SK-N-MC (cell line): ENCODE results near the gene BAHCC1.

ENCODE experiments used
- DNase-seq: peaks from one replicate; pipeline ENCODE4 v3.0.0-alpha.2; 2011; ENCODE audit warnings: low read depth, low spot score
- H3K27ac ChIP-seq: fragments of 200-600 bp; sonication (generic); 2 replicates; pipeline ENCODE4 v1.5.1; 2016; ENCODE audit warnings: mixed run types
- H3K36me3 ChIP-seq: fragments of 200-600 bp; sonication (generic); 2 replicates; pipeline ENCODE4 v1.6.1; 2017; ENCODE audit warnings: antibody characterized with exemption, low read length, mixed read lengths; ENCODE audit not compliant: insufficient read depth
- H3K4me3 ChIP-seq: fragments of 200-600 bp; sonication (generic); 2 replicates; pipeline ENCODE4 v1.5.1; 2016
- H3K9ac ChIP-seq: fragments of 200-600 bp; sonication (generic); 2 replicates; pipeline ENCODE4 v1.8.0; 2017; ENCODE audit warnings: mixed run types, mixed read lengths; ENCODE audit not compliant: insufficient read length
- H3K9me3 ChIP-seq: fragments of 200-600 bp; sonication (generic); 2 replicates; pipeline ENCODE4 v1.6.1; 2017; ENCODE audit warnings: low read depth, mild to moderate bottlenecking, antibody characterized with exemption, low read length, moderate library complexity, mixed read lengths
- EZH2 ChIP-seq: fragments of 200-600 bp; sonication (generic); IDR thresholded peaks from one replicate; pipeline ENCODE4 v1.6.1; 2017; ENCODE audit warnings: antibody characterized with exemption
- FOXP2 ChIP-seq: optimal IDR thresholded peaks from 2 replicates; pipeline ENCODE3; 2011; ENCODE audit warnings: mild to moderate bottlenecking, moderate library complexity; ENCODE audit not compliant: insufficient read depth; ENCODE audit errors: extremely low read length, control extremely low read depth
- POLR2AphosphoS5 ChIP-seq: IDR thresholded peaks from 2 replicates; pipeline ENCODE4 v1.6.1; 2012; ENCODE audit warnings: mild to moderate bottlenecking, low read depth, low read length, borderline replicate concordance

BAHCC1 gene

GRCh38 chr17:81468111-81468769 is 73.0 kb downstream of the BAHCC1 start:
- H3K27ac ChIP-seq = no peak overlapping the region
- H3K36me3 ChIP-seq = peaks cover 7% of the 10 kb centered on the region; the same call in 1 of the 2 replicates
- H3K9ac ChIP-seq = no peak overlapping the region
- no peak for DNase-seq
- no peaks in the 10 kb centered on the region for H3K9me3 ChIP-seq
- H3K4me3 ChIP-seq = no peak overlapping the region
- TF ChIP-seq POLR2AphosphoS5 (no peak), FOXP2 (no peak), EZH2 (no peak)

- TF ChIP-seq FOXP2 (no peak), POLR2AphosphoS5 (no peak), EZH2 (no peak)
- Histone ChIP-seq H3K36me3 (peaks cover 2% of the 10 kb centered on the region; the same call in 1 of the 2 replicates), H3K27ac (no peak overlapping the region)
These were observed 73.5 kb downstream of the BAHCC1 start for GRCh38 chr17:81468770-81469121.

GRCh38 chr17:81469266-81469665 is 74.0 kb downstream of the BAHCC1 start:
- Histone ChIP-seq H3K36me3 (no peaks in the 10 kb centered on the region; the same call in 1 of the 2 replicates), H3K9ac (no peak overlapping the region), H3K27ac (peak overlapping the region; percentile 68; the same call in 1 of the 2 replicates)

More at GRCh38 chr17:81468770-81469121, 73.5 kb downstream of the BAHCC1 start:
- Histone ChIP-seq H3K9ac (no peak overlapping the region), H3K4me3 (no peak overlapping the region), H3K9me3 (no peaks in the 10 kb centered on the region)
- DNase-seq = no peak

GRCh38 chr17:81470270-81470943 is 75.2 kb downstream of the BAHCC1 start:
- H3K9me3 ChIP-seq = no peaks in the 10 kb centered on the region
- H3K36me3 ChIP-seq = no peaks in the 10 kb centered on the region
- TF ChIP-seq POLR2AphosphoS5 = no peak
- TF ChIP-seq EZH2 = no peak
- no peak for TF ChIP-seq FOXP2
- H3K4me3 ChIP-seq = no peak overlapping the region
- H3K27ac ChIP-seq = peak overlapping the region; percentile 99
- no peak for DNase-seq
- H3K9ac ChIP-seq = peak overlapping the region; percentile 61

More at GRCh38 chr17:81469266-81469665, 74.0 kb downstream of the BAHCC1 start:
- no peak for DNase-seq
- TF ChIP-seq FOXP2 (no peak), EZH2 (no peak), POLR2AphosphoS5 (no peak)
- Histone ChIP-seq H3K9me3 (no peaks in the 10 kb centered on the region), H3K4me3 (no peak overlapping the region)

- H3K4me3 ChIP-seq = peak overlapping the region; percentile 56
- DNase-seq = peak; percentile 68
- H3K9me3 ChIP-seq = no peaks in the 10 kb centered on the region
- no peaks in the 10 kb centered on the region for H3K36me3 ChIP-seq
- no peak for TF ChIP-seq EZH2
- TF ChIP-seq POLR2AphosphoS5 = peak; percentile 21; the same call in 1 of the 2 replicates
- H3K9ac ChIP-seq = peak overlapping the region; percentile 61
- peak overlapping the region; percentile 99 for H3K27ac ChIP-seq
These were observed 75.9 kb downstream of the BAHCC1 start for GRCh38 chr17:81470944-81471817.

GRCh38 chr17:81471818-81472456 is 76.7 kb downstream of the BAHCC1 start:
- peak overlapping the region; percentile 61 for H3K9ac ChIP-seq
- TF ChIP-seq EZH2 = no peak
- TF ChIP-seq POLR2AphosphoS5 = no peak
- TF ChIP-seq FOXP2 = no peak
- H3K27ac ChIP-seq = peak overlapping the region; percentile 99
- H3K36me3 ChIP-seq = no peaks in the 10 kb centered on the region
- no peaks in the 10 kb centered on the region for H3K9me3 ChIP-seq
- no peak for DNase-seq
- peak overlapping the region; percentile 56 for H3K4me3 ChIP-seq

- TF ChIP-seq FOXP2 (no peak), POLR2AphosphoS5 (no peak), EZH2 (no peak)
These were observed 77.8 kb downstream of the BAHCC1 start for GRCh38 chr17:81473019-81473418.

GRCh38 chr17:81474958-81475357 is 79.7 kb downstream of the BAHCC1 start:
- no peaks in the 10 kb centered on the region for H3K36me3 ChIP-seq
- H3K9ac ChIP-seq = no peak overlapping the region
- no peak for DNase-seq
- no peaks in the 10 kb centered on the region for H3K9me3 ChIP-seq
- no peak overlapping the region for H3K4me3 ChIP-seq
- no peak overlapping the region for H3K27ac ChIP-seq
- TF ChIP-seq POLR2AphosphoS5 (no peak), FOXP2 (no peak), EZH2 (no peak)

More at GRCh38 chr17:81473019-81473418, 77.8 kb downstream of the BAHCC1 start:
- Histone ChIP-seq H3K9ac (no peak overlapping the region), H3K4me3 (no peak overlapping the region), H3K9me3 (no peaks in the 10 kb centered on the region), H3K27ac (no peak overlapping the region), H3K36me3 (no peaks in the 10 kb centered on the region)
- DNase-seq = no peak
